ENCODE measurements around the gene TTLL3.
"Not testable (repeated sequence)": the region's sequence is repeated elsewhere in the genome, so short reads cannot be mapped to it uniquely, and the experiment has no call there.

Gene TTLL3, protein sequence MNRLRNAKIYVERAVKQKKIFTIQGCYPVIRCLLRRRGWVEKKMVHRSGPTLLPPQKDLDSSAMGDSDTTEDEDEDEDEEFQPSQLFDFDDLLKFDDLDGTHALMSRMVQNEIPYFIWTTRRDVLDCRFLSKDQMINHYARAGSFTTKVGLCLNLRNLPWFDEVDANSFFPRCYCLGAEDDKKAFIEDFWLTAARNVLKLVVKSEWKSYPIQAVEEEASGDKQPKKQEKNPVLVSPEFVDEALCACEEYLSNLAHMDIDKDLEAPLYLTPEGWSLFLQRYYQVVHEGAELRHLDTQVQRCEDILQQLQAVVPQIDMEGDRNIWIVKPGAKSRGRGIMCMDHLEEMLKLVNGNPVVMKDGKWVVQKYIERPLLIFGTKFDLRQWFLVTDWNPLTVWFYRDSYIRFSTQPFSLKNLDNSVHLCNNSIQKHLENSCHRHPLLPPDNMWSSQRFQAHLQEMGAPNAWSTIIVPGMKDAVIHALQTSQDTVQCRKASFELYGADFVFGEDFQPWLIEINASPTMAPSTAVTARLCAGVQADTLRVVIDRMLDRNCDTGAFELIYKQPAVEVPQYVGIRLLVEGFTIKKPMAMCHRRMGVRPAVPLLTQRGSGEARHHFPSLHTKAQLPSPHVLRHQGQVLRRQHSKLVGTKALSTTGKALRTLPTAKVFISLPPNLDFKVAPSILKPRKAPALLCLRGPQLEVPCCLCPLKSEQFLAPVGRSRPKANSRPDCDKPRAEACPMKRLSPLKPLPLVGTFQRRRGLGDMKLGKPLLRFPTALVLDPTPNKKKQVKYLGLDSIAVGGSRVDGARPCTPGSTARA

DNA sequence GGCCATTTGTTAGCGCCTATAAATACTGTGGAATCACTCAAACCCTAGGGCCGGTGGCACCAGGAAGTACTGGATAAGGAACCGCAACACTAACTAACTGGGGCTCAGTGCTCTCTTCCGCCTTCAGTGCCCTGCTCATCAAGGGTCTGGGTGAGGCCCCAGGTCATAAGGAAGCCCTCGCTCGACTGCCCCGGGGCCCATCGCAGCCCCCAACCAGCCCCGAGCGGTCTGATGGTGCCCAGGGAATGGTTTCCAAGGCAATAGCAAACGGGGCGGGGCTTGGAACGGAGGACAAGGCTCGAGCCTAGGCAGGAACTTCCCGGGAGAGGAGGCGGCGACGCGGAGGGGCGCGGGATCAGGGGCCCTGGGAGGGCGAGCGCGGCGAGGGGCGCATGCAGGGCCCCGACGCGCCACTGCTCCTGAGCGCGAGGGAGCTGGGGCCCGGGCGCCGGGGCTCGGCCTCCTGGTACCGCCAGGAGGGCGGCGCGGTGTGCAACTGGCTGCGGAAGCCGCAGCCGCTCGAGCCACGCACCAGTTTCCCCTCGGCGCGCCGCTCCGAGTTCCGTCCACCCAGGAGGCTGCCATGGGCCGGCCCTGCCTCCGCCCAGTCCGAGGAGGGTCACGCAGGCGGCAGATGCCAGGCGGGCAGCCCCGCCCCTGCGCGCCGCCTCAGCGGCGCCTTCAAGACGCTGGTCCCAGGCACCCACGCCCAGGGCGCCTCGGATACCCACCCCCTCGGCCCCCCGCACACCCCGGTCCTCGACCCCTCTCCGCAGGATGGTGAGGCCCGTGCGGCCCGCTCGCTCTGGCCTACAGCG lies at the start of gene TTLL3:
TTLL3 (plus strand) TSS at position 648 of the 818 bp plus-strand sequence. CDS start 400 bp downstream, outside the sequence.
- in situ Hi-C loops (cut with MboI; ENCODE audit: low sequenced_read_pairs) = no loop called here

DNA sequence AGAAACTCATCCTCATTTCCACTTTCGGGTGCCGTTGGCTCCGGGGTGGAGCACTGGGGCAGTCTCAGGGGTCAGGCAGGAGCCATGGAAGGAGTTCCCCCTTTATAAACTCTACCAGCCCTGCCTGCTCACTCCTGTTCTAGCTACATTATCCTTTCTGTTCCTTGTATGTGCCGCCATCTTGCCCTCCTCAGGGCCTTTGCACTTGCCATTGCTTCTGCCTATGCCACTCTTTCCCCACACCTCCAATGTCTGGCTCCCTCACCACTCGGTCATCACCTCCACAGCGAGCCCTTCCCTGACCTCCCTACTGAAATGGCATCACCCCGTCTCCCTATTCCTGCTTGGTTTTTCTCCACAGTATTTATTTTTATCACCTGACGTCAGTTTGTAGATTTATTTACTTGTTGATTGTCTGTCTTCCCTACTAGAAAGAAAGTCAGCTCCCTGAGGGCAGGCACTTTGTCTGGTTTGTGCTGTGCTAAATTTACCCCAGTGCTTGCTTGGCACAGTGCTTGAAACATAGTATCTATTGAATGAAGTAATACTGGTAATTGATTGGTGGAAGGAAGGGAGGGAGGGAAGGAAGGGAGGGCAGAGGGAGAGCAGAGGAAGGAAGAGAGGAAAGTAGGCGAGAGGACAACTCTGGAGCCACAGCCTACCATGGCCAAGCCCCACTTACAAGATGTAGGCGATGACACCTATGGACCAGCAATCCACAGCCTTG lies 49.1 kb upstream of the TTLL3 start:
- in situ Hi-C loops (cut with MboI; ENCODE audit: low sequenced_read_pairs) = no loop called here

DNA sequence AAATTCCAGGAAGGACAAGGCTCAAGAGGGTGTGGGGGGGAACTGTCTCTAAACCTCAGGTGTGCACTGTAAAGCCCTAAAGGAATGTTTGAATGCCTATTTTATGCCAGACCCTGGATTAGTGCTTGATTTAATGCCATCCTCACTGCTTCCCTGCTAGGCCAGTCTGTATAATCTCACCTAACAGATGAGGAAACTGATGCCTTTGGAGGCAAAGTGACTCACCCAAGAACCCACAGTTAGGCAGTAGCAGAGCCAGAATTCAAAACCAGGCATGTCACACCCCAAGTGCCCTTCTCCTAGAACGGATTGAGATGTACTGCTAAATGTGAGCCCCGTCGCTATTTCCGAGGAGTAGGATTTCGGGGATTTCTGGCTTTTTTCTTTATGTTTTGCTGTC lies 48.1 kb upstream of the TTLL3 start:
- in situ Hi-C loops (cut with MboI; ENCODE audit: low sequenced_read_pairs) = no loop called here

- in situ Hi-C loops (cut with MboI; ENCODE audit: low sequenced_read_pairs) = no loop called here
These were observed 47.2 kb upstream of the TTLL3 start for GRCh38 chr3:9762871-9763270.

GRCh38 chr3:9765865-9766264 lies 44.2 kb upstream of the TTLL3 start:
- in situ Hi-C loops (cut with MboI; ENCODE audit: low sequenced_read_pairs) = no loop called here

DNA sequence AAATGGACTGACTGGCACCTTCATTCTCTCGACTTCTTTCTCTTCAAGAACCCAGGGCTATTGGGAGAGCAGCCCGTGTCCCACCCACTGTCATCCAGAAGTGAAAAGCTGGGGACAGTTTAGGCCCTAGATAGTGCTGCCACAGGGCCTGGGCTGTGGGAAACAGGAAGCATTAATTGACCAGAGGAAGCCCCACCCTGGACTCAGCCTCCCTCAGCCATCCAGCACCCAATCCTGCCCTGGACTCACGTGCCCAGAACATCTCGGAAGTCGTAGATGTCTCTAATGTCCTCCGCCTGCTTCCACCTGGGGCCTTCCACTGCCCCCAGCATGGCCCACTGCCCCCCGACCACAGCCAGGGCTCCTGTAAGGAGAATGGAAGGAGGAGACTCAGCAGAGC lies 42.6 kb upstream of the TTLL3 start:
- in situ Hi-C loops (cut with MboI; ENCODE audit: low sequenced_read_pairs) = no loop called here

DNA sequence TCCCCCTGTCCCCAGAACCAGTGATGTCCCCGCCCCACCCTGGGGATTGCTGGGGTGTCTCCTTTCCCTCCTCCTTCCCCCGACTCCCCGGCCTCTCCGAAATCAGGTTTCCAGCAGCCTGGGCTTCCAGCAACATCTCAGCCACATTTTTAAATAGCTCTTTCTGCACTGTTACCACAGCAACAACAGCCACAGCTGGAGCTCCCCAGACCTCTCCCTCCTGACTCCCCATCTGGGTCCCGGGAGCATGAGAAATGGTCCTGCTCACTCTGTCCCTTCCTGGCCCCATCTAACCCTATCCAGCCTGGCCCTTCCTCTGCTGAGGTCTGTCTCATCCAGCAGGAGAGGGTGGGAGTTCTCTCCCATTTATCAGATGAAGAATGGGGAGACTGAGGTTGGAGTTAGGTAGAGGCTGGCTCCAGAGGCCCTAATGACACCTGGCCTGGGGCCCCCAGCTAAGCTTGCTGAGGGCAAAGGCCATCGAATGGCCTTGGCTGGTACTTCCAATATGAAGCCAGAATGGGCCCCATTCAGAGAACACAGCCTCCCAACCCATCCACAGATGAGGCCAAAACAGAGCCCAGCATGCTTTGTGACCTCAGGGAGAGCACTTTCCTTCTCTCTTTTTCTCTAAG lies 41.8 kb upstream of the TTLL3 start:
- in situ Hi-C loops (cut with MboI; ENCODE audit: low sequenced_read_pairs) = no loop called here

DNA sequence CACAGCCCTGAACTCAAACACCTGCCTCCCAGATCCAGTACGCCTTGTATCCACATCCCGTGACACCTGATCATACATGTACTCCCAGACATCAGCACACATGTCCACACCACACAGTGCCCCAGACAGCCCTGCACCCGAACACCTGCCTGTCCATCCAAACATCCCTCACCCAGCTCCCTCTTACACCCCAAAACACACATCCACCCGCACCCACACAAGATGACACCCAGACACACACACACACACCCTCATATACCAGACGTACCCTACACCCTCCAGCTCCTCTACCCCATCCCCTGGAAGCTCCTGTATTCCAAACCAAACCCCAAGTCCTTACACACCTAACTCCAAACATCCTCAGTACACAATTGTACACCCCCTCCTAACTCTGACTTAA lies 41.0 kb upstream of the TTLL3 start:
- in situ Hi-C loops (cut with MboI; ENCODE audit: low sequenced_read_pairs) = no loop called here

GRCh38 chr3:9769426-9770275 lies 40.4 kb upstream of the TTLL3 start, which contains the start of gene CAMK1:
TSS of gene CAMK1 (minus strand) at chr3:9769947. CDS start at chr3:9767749, 2,198 bp downstream.
- in situ Hi-C loops (cut with MboI; ENCODE audit: low sequenced_read_pairs) = no loop called here

GRCh38 chr3:9770276-9770812 lies 39.7 kb upstream of the TTLL3 start:
- in situ Hi-C loops (cut with MboI; ENCODE audit: low sequenced_read_pairs) = no loop called here

- in situ Hi-C loops (cut with MboI; ENCODE audit: low sequenced_read_pairs) = not testable (repeated sequence)
These were observed 39.1 kb upstream of the TTLL3 start for GRCh38 chr3:9771007-9771406.

DNA sequence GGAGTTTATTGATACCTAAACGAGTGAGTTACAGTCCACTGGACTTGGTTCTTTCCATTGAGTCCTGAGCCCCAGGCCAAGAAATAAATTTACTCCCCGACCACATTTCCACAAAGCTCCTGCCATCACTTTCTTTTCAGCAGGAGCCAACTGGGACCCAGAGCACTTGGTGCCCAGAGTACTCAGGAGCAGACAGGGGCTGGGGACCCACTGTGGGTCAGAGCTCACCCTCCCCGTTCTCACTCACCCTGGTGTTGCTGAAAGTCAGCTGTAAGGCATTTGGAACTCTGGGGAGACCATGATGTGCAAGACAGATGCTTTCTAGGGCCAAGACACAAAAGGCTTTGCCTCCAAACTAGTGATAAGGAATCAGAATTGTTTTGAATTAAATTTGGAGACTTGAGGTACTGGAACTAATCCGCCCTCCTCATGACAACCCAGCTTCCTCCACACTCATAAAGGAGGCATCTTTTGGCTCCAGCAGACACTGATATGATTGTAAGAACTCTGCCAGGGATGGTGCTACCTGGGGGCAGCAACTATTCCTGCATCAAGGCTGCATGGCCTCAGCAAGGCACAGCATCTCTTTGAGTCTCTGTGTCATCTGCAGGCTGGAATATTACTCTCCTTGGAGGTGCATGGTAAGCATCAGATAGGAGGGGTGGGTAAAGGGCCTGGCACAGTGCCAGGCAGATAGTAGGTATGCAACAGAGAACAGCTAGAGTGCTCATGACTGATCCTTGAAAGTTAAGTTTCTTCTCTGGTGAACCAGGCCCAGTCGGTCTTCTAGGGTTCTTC lies 33.0 kb upstream of the TTLL3 start:
- in situ Hi-C loops (cut with MboI; ENCODE audit: low sequenced_read_pairs) = no loop called here

GRCh38 chr3:9777694-9778021 lies 32.4 kb upstream of the TTLL3 start:
- in situ Hi-C loops (cut with MboI; ENCODE audit: low sequenced_read_pairs) = no loop called here

- in situ Hi-C loops (cut with MboI; ENCODE audit: low sequenced_read_pairs) = no loop called here
These were observed 31.7 kb upstream of the TTLL3 start for GRCh38 chr3:9778143-9779074.

DNA sequence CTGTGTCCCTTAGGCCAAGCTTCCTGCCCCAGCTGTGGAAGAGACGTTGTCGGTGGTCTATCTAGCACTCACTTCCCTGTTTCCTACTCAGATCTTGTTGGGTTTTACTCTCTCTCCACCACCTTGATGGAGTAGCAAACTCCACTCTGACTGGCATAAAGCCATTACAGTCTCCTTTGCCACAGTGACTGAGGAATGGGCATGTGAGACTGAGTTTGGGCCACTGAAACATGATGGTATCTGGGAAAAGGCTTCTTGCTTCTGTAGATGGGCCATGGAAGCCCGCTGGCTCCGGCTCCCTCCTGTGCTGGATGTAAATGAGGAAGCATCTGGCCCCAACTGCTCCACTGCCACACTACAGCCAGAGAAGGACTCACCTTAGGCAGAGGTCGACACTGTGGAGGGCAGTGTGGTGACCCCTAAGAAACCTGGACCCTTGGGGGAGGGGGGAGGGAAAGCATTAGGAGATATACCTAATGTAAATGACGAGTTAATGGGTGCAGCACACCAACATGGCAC lies 30.9 kb upstream of the TTLL3 start:
- in situ Hi-C loops (cut with MboI; ENCODE audit: low sequenced_read_pairs) = no loop called here

DNA sequence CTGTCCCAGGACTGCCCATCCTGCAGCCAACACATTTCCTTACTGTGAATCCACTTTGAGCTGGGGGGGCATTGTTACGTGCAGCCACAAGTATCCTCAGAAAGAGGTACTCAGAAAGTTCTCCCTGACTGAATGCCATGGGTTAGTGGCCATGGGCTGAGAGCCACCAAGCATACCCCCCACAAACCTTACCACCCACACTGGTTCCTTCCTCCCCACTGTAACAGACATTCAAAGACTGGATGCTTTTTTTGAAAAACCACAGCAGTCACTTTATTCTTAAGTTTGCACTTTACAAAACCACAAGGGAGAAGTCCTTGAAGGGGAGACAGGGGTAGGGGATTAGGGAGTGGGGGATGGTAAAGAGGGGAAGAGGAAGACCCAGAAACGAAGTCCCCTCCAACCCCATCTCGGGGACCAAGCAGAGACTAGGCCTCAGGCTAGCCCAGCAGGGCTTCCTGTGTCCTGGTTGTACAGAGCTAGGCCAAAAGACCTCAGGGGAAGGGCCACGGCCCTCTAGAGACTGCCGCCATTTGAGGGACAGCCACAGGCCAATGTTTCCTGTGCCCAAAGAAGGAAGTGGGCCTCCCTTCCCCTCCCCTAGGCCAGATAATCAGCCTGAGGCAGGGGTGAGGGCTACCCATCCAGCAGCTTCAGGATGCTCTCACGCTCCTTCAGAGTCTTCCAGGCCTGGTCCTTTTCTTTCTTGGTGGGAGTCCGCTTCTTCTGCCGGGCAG lies 30.2 kb upstream of the TTLL3 start:
- in situ Hi-C loops (cut with MboI; ENCODE audit: low sequenced_read_pairs) = no loop called here

Measured in hTERT RPE-1 (cell line).